ENCODE data around the gene LMCD1.

The LMCD1 gene

DNA sequence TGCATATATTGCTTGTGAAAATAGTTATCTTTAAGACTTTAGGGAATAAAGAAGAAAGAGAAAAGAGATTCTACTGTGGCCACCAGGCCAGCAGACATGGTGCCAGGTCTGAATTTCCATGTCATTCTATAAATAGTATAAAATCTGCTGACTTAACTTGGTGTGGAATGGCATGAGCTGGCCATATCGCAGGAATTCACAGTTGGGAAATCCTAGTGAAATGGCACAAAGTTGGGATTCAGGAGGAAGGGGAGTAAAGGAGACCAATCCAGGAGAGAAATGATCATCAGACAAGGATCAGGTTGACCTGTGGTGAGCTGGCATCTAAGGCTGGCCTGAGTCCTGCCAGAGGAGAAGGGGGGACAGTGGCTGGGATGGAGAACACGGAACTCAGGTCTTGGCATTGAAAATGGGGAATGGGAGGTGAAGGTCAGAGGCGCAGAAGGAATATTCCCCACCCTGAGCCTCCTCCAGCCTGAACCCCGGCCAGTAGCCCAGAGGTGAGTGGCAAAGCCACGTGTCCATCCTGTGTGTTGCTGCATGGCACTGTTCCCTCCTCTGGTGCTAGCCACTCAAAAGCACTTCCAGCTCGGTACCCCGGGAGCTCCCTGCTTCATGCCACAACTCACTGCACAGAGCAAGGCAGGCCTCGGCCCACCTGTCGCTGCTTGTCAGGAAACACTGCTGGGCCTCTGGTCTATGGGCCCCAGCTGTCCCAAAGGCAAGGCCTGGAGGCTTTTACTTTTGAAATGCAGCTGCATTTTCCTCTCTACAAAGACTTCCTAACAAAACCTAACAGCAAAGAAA, 91.6 kb downstream of the LMCD1 start:
- TF ChIP-seq, protein P1, sequence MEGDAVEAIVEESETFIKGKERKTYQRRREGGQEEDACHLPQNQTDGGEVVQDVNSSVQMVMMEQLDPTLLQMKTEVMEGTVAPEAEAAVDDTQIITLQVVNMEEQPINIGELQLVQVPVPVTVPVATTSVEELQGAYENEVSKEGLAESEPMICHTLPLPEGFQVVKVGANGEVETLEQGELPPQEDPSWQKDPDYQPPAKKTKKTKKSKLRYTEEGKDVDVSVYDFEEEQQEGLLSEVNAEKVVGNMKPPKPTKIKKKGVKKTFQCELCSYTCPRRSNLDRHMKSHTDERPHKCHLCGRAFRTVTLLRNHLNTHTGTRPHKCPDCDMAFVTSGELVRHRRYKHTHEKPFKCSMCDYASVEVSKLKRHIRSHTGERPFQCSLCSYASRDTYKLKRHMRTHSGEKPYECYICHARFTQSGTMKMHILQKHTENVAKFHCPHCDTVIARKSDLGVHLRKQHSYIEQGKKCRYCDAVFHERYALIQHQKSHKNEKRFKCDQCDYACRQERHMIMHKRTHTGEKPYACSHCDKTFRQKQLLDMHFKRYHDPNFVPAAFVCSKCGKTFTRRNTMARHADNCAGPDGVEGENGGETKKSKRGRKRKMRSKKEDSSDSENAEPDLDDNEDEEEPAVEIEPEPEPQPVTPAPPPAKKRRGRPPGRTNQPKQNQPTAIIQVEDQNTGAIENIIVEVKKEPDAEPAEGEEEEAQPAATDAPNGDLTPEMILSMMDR (IDR thresholded peaks at IDR 0.05), result no peak
- H3K27me3 ChIP-seq (ENCODE audit: control insufficient read depth, insufficient read depth, low read length), result no peaks in the 10 kb centered on the region
- no peak overlapping the region for H3K9ac ChIP-seq
- no peak overlapping the region for H3K27ac ChIP-seq
- no peak overlapping the region for H2AFZ ChIP-seq
- H3K79me2 ChIP-seq, result no peaks in the 10 kb centered on the region
- no peak overlapping the region for H3K4me2 ChIP-seq (ENCODE audit: low read length)
- no peak overlapping the region for H3K4me3 ChIP-seq (ENCODE audit: low read depth, low read length)
- H3K36me3 ChIP-seq (ENCODE audit: control insufficient read depth, insufficient read depth, low read length), result no peaks in the 10 kb centered on the region
- H3K4me1 ChIP-seq, result no peaks in the 10 kb centered on the region
- no peaks in the 10 kb centered on the region for H3K9me3 ChIP-seq (ENCODE audit: control insufficient read depth, low read length)

DNA sequence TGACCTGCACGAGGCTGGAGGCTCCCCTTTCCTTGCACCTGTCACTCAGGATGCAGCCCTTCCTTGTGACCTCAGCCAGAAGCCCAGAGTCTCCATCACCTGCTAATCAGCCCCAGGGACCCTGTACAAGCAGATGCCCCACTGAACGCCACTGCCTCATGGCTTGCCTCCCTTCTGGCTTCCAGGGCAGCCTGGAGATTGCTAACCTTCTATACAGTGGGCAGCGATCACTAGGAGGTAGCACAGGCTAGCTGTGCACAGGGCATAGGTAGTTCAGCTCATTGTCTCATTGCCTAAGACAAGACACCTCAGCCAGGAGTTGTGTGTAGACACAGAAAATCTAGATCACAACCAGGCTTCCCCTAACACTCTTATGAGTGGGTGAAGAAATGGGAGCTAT, 93.6 kb downstream of the LMCD1 start:
- H3K27me3 ChIP-seq (ENCODE audit: control insufficient read depth, insufficient read depth, low read length), result no peaks in the 10 kb centered on the region
- TF ChIP-seq, protein P1 (IDR thresholded peaks at IDR 0.05), result no peak
- H3K4me1 ChIP-seq, result no peaks in the 10 kb centered on the region
- H3K79me2 ChIP-seq, result no peaks in the 10 kb centered on the region
- no peak overlapping the region for H3K9ac ChIP-seq
- no peaks in the 10 kb centered on the region for H3K36me3 ChIP-seq (ENCODE audit: control insufficient read depth, insufficient read depth, low read length)
- H3K27ac ChIP-seq, result no peak overlapping the region
- H3K4me3 ChIP-seq (ENCODE audit: low read depth, low read length), result no peak overlapping the region
- H3K9me3 ChIP-seq (ENCODE audit: control insufficient read depth, low read length), result no peaks in the 10 kb centered on the region
- H3K4me2 ChIP-seq (ENCODE audit: low read length), result no peak overlapping the region
- H2AFZ ChIP-seq, result no peak overlapping the region

DNA sequence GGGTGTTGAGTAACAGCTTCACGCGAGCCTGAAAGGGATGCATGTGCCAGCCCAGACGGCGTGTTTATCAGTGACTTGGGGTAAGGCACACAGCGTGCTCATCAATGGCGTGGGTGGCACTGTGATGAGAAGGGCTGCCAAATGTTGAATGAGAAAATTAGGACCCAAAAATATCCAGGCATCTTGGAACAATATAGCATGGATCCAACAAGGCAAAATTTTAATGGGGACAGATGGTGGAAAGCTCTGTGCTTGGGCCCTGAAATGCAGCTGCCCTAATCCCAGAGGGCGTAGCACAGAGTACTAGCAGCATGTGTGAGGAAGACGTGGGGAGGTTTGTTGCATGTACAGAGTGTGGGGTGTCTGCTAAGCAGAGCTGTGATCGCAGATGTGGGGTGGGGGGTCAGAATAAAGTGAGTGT, 94.1 kb downstream of the LMCD1 start:
- H3K4me3 ChIP-seq (ENCODE audit: low read depth, low read length), result no peak overlapping the region
- no peak overlapping the region for H2AFZ ChIP-seq
- H3K4me1 ChIP-seq, result no peaks in the 10 kb centered on the region
- no peak overlapping the region for H3K9ac ChIP-seq
- no peaks in the 10 kb centered on the region for H3K27me3 ChIP-seq (ENCODE audit: control insufficient read depth, insufficient read depth, low read length)
- no peak overlapping the region for H3K27ac ChIP-seq
- no peaks in the 10 kb centered on the region for H3K36me3 ChIP-seq (ENCODE audit: control insufficient read depth, insufficient read depth, low read length)
- TF ChIP-seq, protein P1 (IDR thresholded peaks at IDR 0.05), result no peak
- no peaks in the 10 kb centered on the region for H3K79me2 ChIP-seq
- H3K4me2 ChIP-seq (ENCODE audit: low read length), result no peak overlapping the region
- no peaks in the 10 kb centered on the region for H3K9me3 ChIP-seq (ENCODE audit: control insufficient read depth, low read length)

DNA sequence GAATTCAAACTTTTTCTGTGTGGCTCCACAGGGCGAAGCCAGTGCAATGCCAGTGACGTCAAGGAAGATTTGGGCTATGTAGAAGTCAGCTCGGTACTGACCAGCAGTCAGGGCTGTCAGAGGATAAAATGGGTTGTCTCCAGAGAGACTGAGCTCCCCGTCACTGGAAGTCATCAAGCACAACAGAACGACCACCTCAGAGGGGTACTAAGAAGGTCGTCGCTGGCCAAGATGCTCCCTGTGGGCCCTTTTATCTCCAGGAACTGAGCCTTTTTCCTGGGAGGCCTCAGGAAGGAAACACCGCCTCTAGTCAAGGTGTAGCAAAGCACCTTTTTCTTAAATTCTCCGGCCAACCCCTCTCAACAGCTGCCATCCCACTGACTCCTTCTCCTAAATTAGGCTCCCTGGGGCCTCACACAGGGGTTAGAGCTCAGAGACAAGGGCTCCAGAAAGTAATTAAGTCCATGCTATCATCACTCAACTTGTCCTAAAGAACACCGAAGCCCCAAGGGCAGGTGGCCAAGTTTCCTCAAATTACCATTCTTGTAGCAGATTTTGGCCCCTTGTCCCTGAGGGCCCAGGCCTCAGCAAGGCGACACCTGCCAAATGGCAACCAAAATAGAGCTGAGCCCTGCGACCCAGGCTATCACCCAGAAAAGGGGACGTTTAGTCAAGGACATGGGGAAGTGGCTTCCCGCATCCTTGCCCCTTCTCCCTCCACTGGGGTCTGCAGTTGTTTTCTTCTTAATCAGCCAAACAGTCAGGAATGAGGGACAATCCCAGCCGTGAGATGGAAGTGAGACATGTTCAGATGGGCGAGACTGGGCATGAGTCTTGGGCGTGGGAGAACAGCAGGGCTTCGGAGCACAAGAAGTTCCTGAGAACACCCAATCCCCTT, 94.9 kb downstream of the LMCD1 start:
- Histone ChIP-seq H3K79me2 (no peaks in the 10 kb centered on the region), H3K36me3 (ENCODE audit: control insufficient read depth, insufficient read depth, low read length) (no peaks in the 10 kb centered on the region), H3K4me3 (ENCODE audit: low read depth, low read length) (no peak overlapping the region), H3K4me1 (no peaks in the 10 kb centered on the region), H3K9me3 (ENCODE audit: control insufficient read depth, low read length) (no peaks in the 10 kb centered on the region), H3K4me2 (ENCODE audit: low read length) (no peak overlapping the region), H2AFZ (no peak overlapping the region), H3K9ac (no peak overlapping the region), H3K27me3 (ENCODE audit: control insufficient read depth, insufficient read depth, low read length) (no peaks in the 10 kb centered on the region), H3K27ac (no peak overlapping the region)
- TF ChIP-seq, protein P1 (IDR thresholded peaks at IDR 0.05), result no peak
